Measurements from ENCODE around the gene MAPK8. TPM values are rescaled to one million over a fixed set of nuclear protein-coding genes. Genes with fewer than 3 reads are reported as not detected.

The MAPK8 gene
- total and polyA plus RNA-seq, 12 donors: 7.6 to 103 (median 31.9) TPM

DNA sequence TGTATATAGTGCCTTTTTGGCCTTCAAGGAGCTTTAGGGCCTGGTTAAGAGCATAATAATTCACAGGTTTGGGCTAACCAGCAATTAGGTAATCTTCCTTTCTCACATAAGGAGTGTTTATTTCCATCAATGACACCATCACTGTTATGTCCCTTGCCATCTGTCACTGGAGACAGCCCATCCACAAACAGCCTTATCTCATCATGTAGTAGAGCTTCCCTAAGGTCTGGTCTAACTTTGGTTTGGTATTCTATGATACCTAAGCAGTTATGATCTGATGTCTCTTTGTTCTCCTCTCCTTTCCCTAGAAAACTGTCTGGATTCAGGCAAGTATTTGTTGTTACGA lies 26.4 kb downstream of the MAPK8 start:
- WGBS, 4 donors: 100% methylated on average over 1 of the region's 1 CpG
- no peak for DNase-seq
- no peaks in the 10 kb centered on the region for H3K9me3 ChIP-seq (replicated peaks in 1 of 3)
- intact Hi-C loops (cut with DNase I): no loop called here
- H3K4me3 ChIP-seq: no peak overlapping the region
- no peaks in the 10 kb centered on the region for H3K27me3 ChIP-seq
- TF ChIP-seq, protein P1, sequence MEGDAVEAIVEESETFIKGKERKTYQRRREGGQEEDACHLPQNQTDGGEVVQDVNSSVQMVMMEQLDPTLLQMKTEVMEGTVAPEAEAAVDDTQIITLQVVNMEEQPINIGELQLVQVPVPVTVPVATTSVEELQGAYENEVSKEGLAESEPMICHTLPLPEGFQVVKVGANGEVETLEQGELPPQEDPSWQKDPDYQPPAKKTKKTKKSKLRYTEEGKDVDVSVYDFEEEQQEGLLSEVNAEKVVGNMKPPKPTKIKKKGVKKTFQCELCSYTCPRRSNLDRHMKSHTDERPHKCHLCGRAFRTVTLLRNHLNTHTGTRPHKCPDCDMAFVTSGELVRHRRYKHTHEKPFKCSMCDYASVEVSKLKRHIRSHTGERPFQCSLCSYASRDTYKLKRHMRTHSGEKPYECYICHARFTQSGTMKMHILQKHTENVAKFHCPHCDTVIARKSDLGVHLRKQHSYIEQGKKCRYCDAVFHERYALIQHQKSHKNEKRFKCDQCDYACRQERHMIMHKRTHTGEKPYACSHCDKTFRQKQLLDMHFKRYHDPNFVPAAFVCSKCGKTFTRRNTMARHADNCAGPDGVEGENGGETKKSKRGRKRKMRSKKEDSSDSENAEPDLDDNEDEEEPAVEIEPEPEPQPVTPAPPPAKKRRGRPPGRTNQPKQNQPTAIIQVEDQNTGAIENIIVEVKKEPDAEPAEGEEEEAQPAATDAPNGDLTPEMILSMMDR (IDR thresholded peaks at IDR 0.05): no peak
- no peak for TF ChIP-seq POLR2A (IDR thresholded peaks at IDR 0.05)
- H3K27ac ChIP-seq: no peak overlapping the region
- H3K36me3 ChIP-seq (replicated peaks in 1 of 2): no peaks in the 10 kb centered on the region
- peaks cover 3 to 8% of the 10 kb centered on the region in 2 donors for H3K4me1 ChIP-seq (replicated peaks in 1 of 2)

GRCh38 chr10:48333856-48334255 lies 27.4 kb downstream of the MAPK8 start:
- no peaks in the 10 kb centered on the region for H3K36me3 ChIP-seq (replicated peaks in 1 of 2)

GRCh38 chr10:48335788-48336187 lies 29.3 kb downstream of the MAPK8 start:
- TF ChIP-seq, protein P1 (IDR thresholded peaks at IDR 0.05): no peak
- TF ChIP-seq POLR2A (IDR thresholded peaks at IDR 0.05): no peak
- H3K27ac ChIP-seq: no peak overlapping the region
- no peaks in the 10 kb centered on the region for H3K27me3 ChIP-seq
- intact Hi-C loops (cut with DNase I): no loop called here
- WGBS, 4 donors: 94 to 97% (median 95%) methylated on average over 2 of the region's 2 CpGs
- no peak overlapping the region for H3K4me3 ChIP-seq
- DNase-seq: no peak
- H3K4me1 ChIP-seq (replicated peaks in 1 of 2): no peaks in the 10 kb centered on the region
- no peaks in the 10 kb centered on the region for H3K36me3 ChIP-seq (replicated peaks in 1 of 2)
- H3K9me3 ChIP-seq (replicated peaks in 1 of 3): no peaks in the 10 kb centered on the region

More at GRCh38 chr10:48333856-48334255, 27.4 kb downstream of the MAPK8 start:
- H3K4me1 ChIP-seq (replicated peaks in 1 of 2): peaks cover 3 to 8% of the 10 kb centered on the region in 2 donors
- no peak overlapping the region for H3K27ac ChIP-seq
- WGBS, 4 donors: 57 to 93% (median 89%) methylated on average over 1 to 6 of the region's 6 CpGs
- no peaks in the 10 kb centered on the region for H3K27me3 ChIP-seq
- H3K4me3 ChIP-seq: no peak overlapping the region
- no peak for TF ChIP-seq POLR2A (IDR thresholded peaks at IDR 0.05)
- H3K9me3 ChIP-seq (replicated peaks in 1 of 3): no peaks in the 10 kb centered on the region
- no peak for DNase-seq
- intact Hi-C loops (cut with DNase I): no loop called here

GRCh38 chr10:48336978-48337599 lies 30.6 kb downstream of the MAPK8 start:
- Histone ChIP-seq H3K4me3 (no peak overlapping the region), H3K27me3 (no peaks in the 10 kb centered on the region), H3K9me3 (replicated peaks in 1 of 3) (no peaks in the 10 kb centered on the region), H3K27ac (no peak overlapping the region), H3K36me3 (replicated peaks in 1 of 2) (no peaks in the 10 kb centered on the region), H3K4me1 (replicated peaks in 1 of 2) (no peaks in the 10 kb centered on the region)
- WGBS, 4 donors: 91 to 97% (median 93%) methylated on average over 7 of the region's 7 CpGs
- no peak for TF ChIP-seq POLR2A (IDR thresholded peaks at IDR 0.05)
- TF ChIP-seq, protein P1 (IDR thresholded peaks at IDR 0.05): no peak
- intact Hi-C loops (cut with DNase I): no loop called here
- DNase-seq: no peak

DNA sequence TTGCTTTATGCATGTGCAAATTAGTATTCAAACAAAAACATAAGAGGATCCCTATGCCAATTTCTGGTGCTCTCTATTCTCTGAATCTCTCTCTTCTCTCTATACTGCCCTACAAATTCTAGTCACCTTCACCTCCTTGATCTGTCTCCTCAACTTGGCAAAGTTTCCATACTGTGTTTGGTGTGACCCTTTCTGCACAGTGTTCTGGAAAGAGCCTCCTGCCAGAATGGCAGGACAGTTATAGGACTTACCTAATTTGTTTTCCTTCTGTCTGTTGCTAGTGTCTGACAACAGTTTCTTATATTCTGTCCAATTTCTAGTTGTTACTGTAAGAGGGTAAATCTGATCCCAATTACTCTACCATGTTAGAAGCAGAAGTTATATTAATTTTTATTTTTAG lies 34.3 kb downstream of the MAPK8 start:
- intact Hi-C loops (cut with DNase I): no loop called here
- Histone ChIP-seq H3K27me3 (no peaks in the 10 kb centered on the region), H3K4me3 (no peak overlapping the region), H3K27ac (no peak overlapping the region), H3K9me3 (replicated peaks in 1 of 3) (no peaks in the 10 kb centered on the region), H3K36me3 (replicated peaks in 1 of 2) (no peaks in the 10 kb centered on the region), H3K4me1 (replicated peaks in 1 of 2) (no peaks in the 10 kb centered on the region)
- TF ChIP-seq POLR2A (IDR thresholded peaks at IDR 0.05): no peak
- TF ChIP-seq, protein P1 (IDR thresholded peaks at IDR 0.05): no peak
- no peak for DNase-seq
